GM21381 (cell line): ENCODE data around the gene FKBP8.

Experiments
- ATAC-seq: cut with Tn5 transposase; IDR thresholded peaks from one replicate; pipeline ENCODE4 v1.9.1; 2021; ENCODE audit warnings: mild to moderate bottlenecking, moderate library complexity; ENCODE audit not compliant: unreplicated experiment

Gene FKBP8

GRCh38 chr19:18503337-18503970 lies 39.9 kb downstream of the FKBP8 start:
- ATAC-seq: no peak

- no peak for ATAC-seq
Measured at GRCh38 chr19:18502638-18503294, 40.6 kb downstream of the FKBP8 start.

- no peak for ATAC-seq
Measured at GRCh38 chr19:18502246-18502637, 41.1 kb downstream of the FKBP8 start.

GRCh38 chr19:18501832-18502231 lies 41.5 kb downstream of the FKBP8 start:
- ATAC-seq: no peak

GRCh38 chr19:18501351-18501750 lies 42.0 kb downstream of the FKBP8 start:
- ATAC-seq: no peak

- ATAC-seq: no peak
Measured at GRCh38 chr19:18500799-18501198, 42.6 kb downstream of the FKBP8 start.

GRCh38 chr19:18500376-18500775 lies 43.0 kb downstream of the FKBP8 start:
- ATAC-seq: no peak

- no peak for ATAC-seq
Measured at GRCh38 chr19:18499055-18499775, 44.2 kb downstream of the FKBP8 start.

GRCh38 chr19:18496980-18497256 lies 46.5 kb downstream of the FKBP8 start:
- ATAC-seq: no peak

- ATAC-seq: no peak
Measured at GRCh38 chr19:18496167-18496979, 47.0 kb downstream of the FKBP8 start.

GRCh38 chr19:18495204-18495911 lies 48.0 kb downstream of the FKBP8 start:
- no peak for ATAC-seq

GRCh38 chr19:18494267-18494607 lies 49.1 kb downstream of the FKBP8 start:
- ATAC-seq: no peak

- ATAC-seq: no peak
Measured at GRCh38 chr19:18493440-18494266, 49.7 kb downstream of the FKBP8 start.

GRCh38 chr19:18491995-18492953 lies 51.1 kb downstream of the FKBP8 start:
- ATAC-seq: no peak

- no peak for ATAC-seq
Measured at GRCh38 chr19:18490728-18491127, 52.6 kb downstream of the FKBP8 start.

- no peak for ATAC-seq
Measured at GRCh38 chr19:18489627-18490184, 53.7 kb downstream of the FKBP8 start.

GRCh38 chr19:18488838-18489626 lies 54.3 kb downstream of the FKBP8 start:
- ATAC-seq: no peak

- ATAC-seq: no peak
Measured at GRCh38 chr19:18488403-18488723, 55.0 kb downstream of the FKBP8 start.
